ENCODE data around the gene CYP20A1.
"Not testable (repeated sequence)": the region's sequence is repeated elsewhere in the genome, so short reads cannot be mapped to it uniquely, and the experiment has no call there.

The CYP20A1 gene

DNA sequence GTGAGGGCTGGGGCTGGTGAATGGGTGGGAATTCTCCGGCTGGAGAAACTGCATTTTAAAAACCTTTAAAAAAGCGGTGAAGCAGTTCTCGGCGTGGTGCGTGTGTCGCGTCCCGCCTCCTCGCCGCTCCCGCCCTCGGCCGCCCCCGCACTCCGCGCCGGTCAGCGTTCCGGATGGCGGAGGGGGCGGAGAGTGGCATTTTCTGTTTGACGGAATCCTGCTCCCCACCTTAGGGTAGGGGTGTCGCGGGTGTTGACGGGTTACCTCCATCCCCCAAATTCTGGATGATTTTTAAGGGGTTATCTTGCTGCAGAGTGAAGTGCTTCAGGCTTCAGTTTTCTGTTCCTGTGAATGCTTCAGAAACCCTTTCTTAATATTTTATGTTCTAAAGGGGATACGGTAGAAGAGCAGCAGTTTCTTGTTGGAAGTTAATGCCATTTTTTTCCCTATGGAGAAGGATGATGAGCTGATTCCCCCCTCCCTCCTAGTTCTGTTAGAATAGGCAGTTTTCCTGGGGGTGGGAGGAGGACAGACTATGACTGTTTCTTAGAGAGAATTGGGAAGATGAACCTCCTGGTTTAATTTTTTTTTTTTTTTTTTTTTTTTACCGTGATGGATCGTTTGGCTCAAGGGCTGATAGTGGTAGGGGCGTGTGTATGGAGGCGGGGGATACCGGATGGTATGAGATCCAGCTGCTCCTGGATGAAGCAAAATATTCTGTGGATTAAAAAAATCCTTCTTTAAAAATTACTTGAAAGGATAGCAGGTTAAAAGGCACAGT lies 90.1 kb downstream of the CYP20A1 start:
- peak overlapping the region; percentile 87 for H3K4me3 ChIP-seq (ENCODE audit: low read depth, low read length)
- TF ChIP-seq, protein P1, sequence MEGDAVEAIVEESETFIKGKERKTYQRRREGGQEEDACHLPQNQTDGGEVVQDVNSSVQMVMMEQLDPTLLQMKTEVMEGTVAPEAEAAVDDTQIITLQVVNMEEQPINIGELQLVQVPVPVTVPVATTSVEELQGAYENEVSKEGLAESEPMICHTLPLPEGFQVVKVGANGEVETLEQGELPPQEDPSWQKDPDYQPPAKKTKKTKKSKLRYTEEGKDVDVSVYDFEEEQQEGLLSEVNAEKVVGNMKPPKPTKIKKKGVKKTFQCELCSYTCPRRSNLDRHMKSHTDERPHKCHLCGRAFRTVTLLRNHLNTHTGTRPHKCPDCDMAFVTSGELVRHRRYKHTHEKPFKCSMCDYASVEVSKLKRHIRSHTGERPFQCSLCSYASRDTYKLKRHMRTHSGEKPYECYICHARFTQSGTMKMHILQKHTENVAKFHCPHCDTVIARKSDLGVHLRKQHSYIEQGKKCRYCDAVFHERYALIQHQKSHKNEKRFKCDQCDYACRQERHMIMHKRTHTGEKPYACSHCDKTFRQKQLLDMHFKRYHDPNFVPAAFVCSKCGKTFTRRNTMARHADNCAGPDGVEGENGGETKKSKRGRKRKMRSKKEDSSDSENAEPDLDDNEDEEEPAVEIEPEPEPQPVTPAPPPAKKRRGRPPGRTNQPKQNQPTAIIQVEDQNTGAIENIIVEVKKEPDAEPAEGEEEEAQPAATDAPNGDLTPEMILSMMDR (IDR thresholded peaks at IDR 0.05; ENCODE audit: low read depth, low read length, missing control alignments) = no peak
- DNase-seq (ENCODE audit: low read depth) = no peak

GRCh38 chr2:203330434-203330833 lies 91.6 kb downstream of the CYP20A1 start:
- no peak for DNase-seq (ENCODE audit: low read depth)
- TF ChIP-seq, protein P1 (IDR thresholded peaks at IDR 0.05; ENCODE audit: low read depth, low read length, missing control alignments) = no peak
- H3K4me3 ChIP-seq (ENCODE audit: low read depth, low read length) = no peak overlapping the region

- H3K4me3 ChIP-seq (ENCODE audit: low read depth, low read length) = no peak overlapping the region
- no peak for DNase-seq (ENCODE audit: low read depth)
- TF ChIP-seq, protein P1 (IDR thresholded peaks at IDR 0.05; ENCODE audit: low read depth, low read length, missing control alignments) = no peak
Observed at GRCh38 chr2:203338322-203338721, 99.5 kb downstream of the CYP20A1 start.

- no peak overlapping the region for H3K4me3 ChIP-seq (ENCODE audit: low read depth, low read length)
- DNase-seq (ENCODE audit: low read depth) = no peak
- TF ChIP-seq, protein P1 (IDR thresholded peaks at IDR 0.05; ENCODE audit: low read depth, low read length, missing control alignments) = no peak
Observed at GRCh38 chr2:203340791-203341487, 102.1 kb downstream of the CYP20A1 start.

DNA sequence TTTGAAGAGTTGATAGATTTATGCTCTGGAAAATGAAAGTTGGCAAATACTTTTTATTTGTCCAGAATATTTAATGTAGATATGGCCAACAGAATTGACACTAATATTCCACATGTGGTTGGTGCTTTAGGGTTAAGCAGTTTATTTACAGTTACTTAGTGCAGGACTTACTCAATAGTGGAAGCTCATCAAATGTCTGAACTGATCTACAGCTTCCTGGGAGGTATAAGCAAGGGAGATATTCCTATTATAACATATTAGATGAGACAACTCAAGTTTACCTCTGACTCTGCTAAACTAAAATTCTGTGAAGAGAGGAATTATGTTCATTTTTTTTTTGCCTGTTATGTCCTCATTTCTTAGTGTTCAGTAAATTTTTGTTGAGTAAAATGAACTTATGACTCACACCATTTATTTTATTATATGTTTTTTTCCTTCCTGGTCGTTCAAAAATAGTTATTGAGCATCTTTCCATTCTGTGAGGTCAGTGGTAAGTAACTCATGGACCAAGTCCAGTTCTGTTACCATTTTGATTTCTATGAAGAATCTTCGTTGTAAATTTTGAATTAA lies 103.0 kb downstream of the CYP20A1 start:
- TF ChIP-seq, protein P1 (IDR thresholded peaks at IDR 0.05; ENCODE audit: low read depth, low read length, missing control alignments) = no peak
- DNase-seq (ENCODE audit: low read depth) = no peak
- no peak overlapping the region for H3K4me3 ChIP-seq (ENCODE audit: low read depth, low read length)

GRCh38 chr2:203342374-203342773 lies 103.6 kb downstream of the CYP20A1 start:
- not testable (repeated sequence) for H3K4me3 ChIP-seq (ENCODE audit: low read depth, low read length); DNase-seq (ENCODE audit: low read depth)

DNA sequence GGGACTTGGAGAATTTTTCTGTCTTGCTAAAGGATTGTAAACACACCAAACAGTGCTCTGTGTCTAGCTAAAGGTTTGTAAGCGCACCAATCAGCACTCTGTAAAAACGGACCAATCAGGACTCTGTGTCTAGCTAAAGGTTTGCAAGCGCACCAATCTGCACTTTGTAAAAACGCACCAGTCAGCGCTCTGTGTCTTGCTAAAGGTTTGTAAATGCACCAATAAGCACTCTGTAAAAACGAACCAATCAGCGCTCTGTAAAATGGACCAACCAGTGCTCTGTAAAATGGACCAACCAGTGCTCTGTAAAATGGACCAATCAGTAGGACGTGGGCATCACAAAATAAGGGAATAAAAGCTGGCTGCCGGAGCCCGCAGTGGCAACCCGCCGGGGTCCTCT lies 105.8 kb downstream of the CYP20A1 start:
- no peak overlapping the region for H3K4me3 ChIP-seq (ENCODE audit: low read depth, low read length)
- TF ChIP-seq, protein P1 (IDR thresholded peaks at IDR 0.05; ENCODE audit: low read depth, low read length, missing control alignments) = no peak
- DNase-seq (ENCODE audit: low read depth) = no peak

Data from GM12864 (cell line).